Esophagus squamous epithelium (tissue), 4 donors: ENCODE results near the gene STRIP2.

Source experiments
- POLR2A ChIP-seq, 4 donors: fragments of 450-650 bp; IDR thresholded peaks; one replicate each; pipeline ENCODE4 v1.6.1; 2017; ENCODE audit warnings: antibody characterized with exemption in 4 of 4, mild to moderate bottlenecking in 4 of 4, moderate library complexity in 3 of 4
- TF ChIP-seq, protein P1 (sequence below), 6 experiments: fragments of 450-650 bp in 4 of 6; fragments of 200-600 bp in 2 of 6; sonication (generic) in 2 of 6; IDR thresholded peaks; one replicate each; pipeline ENCODE4 v1.5.1; 2016 to 2019; ENCODE audit warnings: antibody characterized with exemption in 6 of 6, mild to moderate bottlenecking in 4 of 6, moderate library complexity in 4 of 6

DNA sequence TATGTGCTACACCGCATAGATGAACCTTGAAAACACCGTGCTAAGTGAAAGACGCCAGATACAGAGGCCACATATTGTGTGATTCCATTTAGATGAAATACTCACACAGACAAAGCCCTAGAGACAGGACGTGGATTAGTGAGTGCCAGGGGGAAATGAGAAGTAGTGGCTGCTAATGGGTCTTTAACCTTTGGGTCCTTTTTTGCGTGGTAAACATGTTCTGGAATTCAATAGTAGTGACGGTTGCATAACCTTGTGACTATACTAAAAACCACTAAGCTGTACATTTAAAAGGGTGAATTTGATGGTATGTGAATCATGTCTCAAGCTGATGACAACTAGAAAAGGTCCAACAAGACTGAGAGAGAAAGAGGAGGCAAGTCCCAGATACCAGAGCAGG, 83.7 kb downstream of the STRIP2 start:
- TF ChIP-seq, protein P1, sequence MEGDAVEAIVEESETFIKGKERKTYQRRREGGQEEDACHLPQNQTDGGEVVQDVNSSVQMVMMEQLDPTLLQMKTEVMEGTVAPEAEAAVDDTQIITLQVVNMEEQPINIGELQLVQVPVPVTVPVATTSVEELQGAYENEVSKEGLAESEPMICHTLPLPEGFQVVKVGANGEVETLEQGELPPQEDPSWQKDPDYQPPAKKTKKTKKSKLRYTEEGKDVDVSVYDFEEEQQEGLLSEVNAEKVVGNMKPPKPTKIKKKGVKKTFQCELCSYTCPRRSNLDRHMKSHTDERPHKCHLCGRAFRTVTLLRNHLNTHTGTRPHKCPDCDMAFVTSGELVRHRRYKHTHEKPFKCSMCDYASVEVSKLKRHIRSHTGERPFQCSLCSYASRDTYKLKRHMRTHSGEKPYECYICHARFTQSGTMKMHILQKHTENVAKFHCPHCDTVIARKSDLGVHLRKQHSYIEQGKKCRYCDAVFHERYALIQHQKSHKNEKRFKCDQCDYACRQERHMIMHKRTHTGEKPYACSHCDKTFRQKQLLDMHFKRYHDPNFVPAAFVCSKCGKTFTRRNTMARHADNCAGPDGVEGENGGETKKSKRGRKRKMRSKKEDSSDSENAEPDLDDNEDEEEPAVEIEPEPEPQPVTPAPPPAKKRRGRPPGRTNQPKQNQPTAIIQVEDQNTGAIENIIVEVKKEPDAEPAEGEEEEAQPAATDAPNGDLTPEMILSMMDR (IDR thresholded peaks at IDR 0.05): no peak
- no peak for TF ChIP-seq POLR2A (IDR thresholded peaks at IDR 0.05)
